Caco-2 (cell line): Measurements from ENCODE around the gene PPP1R10. TPM values are rescaled to one million over a fixed set of nuclear protein-coding genes. Genes with fewer than 3 reads are reported as not detected.
A peak's percentile ranks its signal among the peaks of the same experiment; 100 is the strongest.

Experiments
- BruUV-seq: library from RNA; stranded (reverse); fragments of 400-500 nt; replicated peaks from 2 replicates; lab custom pipeline; 2021; lab: Mats Ljungman, UMichigan
- CTCF ChIA-PET: fragments of 300-600 bp; sonication (Branson Sonifier 250); formaldehyde crosslinking; loops from one replicate; lab custom pipeline; 2022; ENCODE audit warnings: antibody characterized with exemption; lab: Charles Lee
- POLR2A ChIA-PET: fragments of 300-600 bp; sonication (Branson Sonifier 250); formaldehyde crosslinking; loops from one replicate; lab custom pipeline; 2022; ENCODE audit warnings: antibody characterized with exemption; lab: Charles Lee
- DNase-seq, 2 experiments: peaks; one replicate each; pipeline versions ENCODE4 v3.0.0 to v3.0.0-alpha.2; 2020 to 2022
- H3K27me3 ChIP-seq: replicated peaks from 2 replicates; pipeline ENCODE4 v1.6.0; 2011; ENCODE audit warnings: low read length; ENCODE audit not compliant: control insufficient read depth, insufficient read depth
- H3K36me3 ChIP-seq: 2 replicates; pipeline ENCODE4 v1.5.1; 2011; ENCODE audit warnings: low read length; ENCODE audit not compliant: control insufficient read depth, insufficient read depth
- H3K4me1 ChIP-seq: fragments of 250-450 bp; sonication (Bioruptor Pico); 2 replicates; pipeline ENCODE4 v1.5.1; 2020; ENCODE audit warnings: mild to moderate bottlenecking
- H3K4me3 ChIP-seq: 2 replicates; pipeline ENCODE4 v1.5.1; 2011; ENCODE audit warnings: low read depth, mild to moderate bottlenecking, control low read depth, low read length
- H3K9me3 ChIP-seq: fragments of 250-450 bp; sonication (Bioruptor Pico); 2 replicates; pipeline ENCODE4 v1.5.1; 2020; ENCODE audit warnings: mild to moderate bottlenecking, moderate library complexity
- H3K27ac Mint-ChIP-seq: one replicate; pipeline ENCODE4 v1.8.0; 2022; ENCODE audit warnings: mixed read lengths; ENCODE audit not compliant: unreplicated experiment
- H3K27me3 Mint-ChIP-seq: one replicate; pipeline ENCODE4 v1.8.0; 2022; ENCODE audit warnings: mixed read lengths; ENCODE audit not compliant: insufficient read depth, unreplicated experiment
- H3K36me3 Mint-ChIP-seq: one replicate; pipeline ENCODE4 v1.8.0; 2022; ENCODE audit warnings: mild to moderate bottlenecking, mixed read lengths; ENCODE audit not compliant: insufficient read depth, unreplicated experiment
- H3K4me1 Mint-ChIP-seq: one replicate; pipeline ENCODE4 v1.8.0; 2022; ENCODE audit warnings: low read depth, mixed read lengths; ENCODE audit not compliant: unreplicated experiment
- H3K4me3 Mint-ChIP-seq: one replicate; pipeline ENCODE4 v1.8.0; 2022; ENCODE audit warnings: mild to moderate bottlenecking, moderate library complexity, mixed read lengths; ENCODE audit not compliant: unreplicated experiment
- H3K9me3 Mint-ChIP-seq: one replicate; pipeline ENCODE4 v1.8.0; 2022; ENCODE audit warnings: mixed read lengths; ENCODE audit not compliant: unreplicated experiment
- CTCF ChIP-seq, 2 experiments: fragments of 200-600 bp in 1 of 2; IDR thresholded peaks; 1 replicate in 1 of 2; 2 replicates in 1 of 2; pipeline versions ENCODE4 v1.5.1 to v1.8.0; 2011 to 2022; ENCODE audit warnings: antibody characterized with exemption in 1 of 2, control low read depth in 1 of 2, inconsistent platforms in 1 of 2, low read depth in 1 of 2, low read length in 1 of 2, mild to moderate bottlenecking in 1 of 2, moderate library complexity in 1 of 2; ENCODE audit not compliant: insufficient read depth in 1 of 2, severe bottlenecking in 1 of 2, unreplicated experiment in 1 of 2
- intact Hi-C: fragments of 100-400 bp; cut with micrococcal nuclease; formaldehyde crosslinking; loops from one replicate; pipeline ENCODE4 v1.10.0; 2022; ENCODE audit not compliant: unreplicated experiment
- total RNA-seq: library from RNA; stranded (reverse); gene quantifications from 2 replicates; pipeline ENCODE4 v1.2.3, GENCODE V29; 2022

The PPP1R10 gene
- total RNA-seq, 1 experiment from 2014 or later, result 91.3 TPM

- Histone ChIP-seq H3K27me3 (no peaks in the 10 kb centered on the region), H3K9me3 (no peaks in the 10 kb centered on the region), H3K36me3 (peaks cover 7% of the 10 kb centered on the region), H3K4me1 (peaks cover 5% of the 10 kb centered on the region; the same call in 1 of the 2 replicates), H3K4me3 (peak overlapping the region; percentile 88)
- ChIA-PET POLR2A (no interaction called here), CTCF (interaction anchor here (1.3 to 2.4 kb wide), 2 partner anchors 11 to 74 kb away, joined by 3 to 20 read pairs; no protein-coding TSS in a partner anchor)
- Mint-ChIP-seq H3K4me1 (peaks cover 14% of the 10 kb centered on the region), H3K36me3 (peaks cover 54% of the 10 kb centered on the region), H3K4me3 (peak overlapping the region; percentile 95), H3K27me3 (no peaks in the 10 kb centered on the region), H3K27ac (peak overlapping the region; percentile 100), H3K9me3 (no peaks in the 10 kb centered on the region)
- intact Hi-C loops, result loop anchor here (1.0 to 5.0 kb wide), 3 partner anchors 16 to 61 kb away; partner anchors contain the start of genes ABCF1, MRPS18B and PPP1R10
- BruUV-seq, result no TSS peak
- DNase-seq, result no peak
- TF ChIP-seq CTCF (IDR thresholded peaks at IDR 0.05; ENCODE audit: insufficient read depth in 1 of 2, low read depth in 1 of 2, low read length in 1 of 2, severe bottlenecking in 1 of 2, unreplicated experiment in 1 of 2), result no peak
These were observed 61.3 kb downstream of the PPP1R10 start for GRCh38 chr6:30555816-30556065.

GRCh38 chr6:30554962-30555815 lies 61.9 kb downstream of the PPP1R10 start:
- no peaks in the 10 kb centered on the region for H3K27me3 Mint-ChIP-seq

More at GRCh38 chr6:30554962-30555815, 61.9 kb downstream of the PPP1R10 start:
- BruUV-seq, result no TSS peak
- H3K9me3 ChIP-seq, result no peaks in the 10 kb centered on the region
- Mint-ChIP-seq H3K4me1 (peaks cover 14% of the 10 kb centered on the region), H3K27ac (peak overlapping the region; percentile 100), H3K36me3 (peaks cover 56% of the 10 kb centered on the region), H3K4me3 (peak overlapping the region; percentile 95), H3K9me3 (no peaks in the 10 kb centered on the region)
- TF ChIP-seq CTCF (IDR thresholded peaks at IDR 0.05; ENCODE audit: insufficient read depth in 1 of 2, low read depth in 1 of 2, low read length in 1 of 2, severe bottlenecking in 1 of 2, unreplicated experiment in 1 of 2), result peak in 1 of 2 experiments; percentile 12
- peaks cover 7% of the 10 kb centered on the region for H3K36me3 ChIP-seq
- no peaks in the 10 kb centered on the region for H3K27me3 ChIP-seq
- intact Hi-C loops, result loop anchor here (5.0 kb wide), 1 partner anchor 42 kb away; no protein-coding TSS in a partner anchor
- peak overlapping the region; percentile 88 for H3K4me3 ChIP-seq
- peaks cover 5% of the 10 kb centered on the region; the same call in 1 of the 2 replicates for H3K4me1 ChIP-seq
- POLR2A ChIA-PET, result interaction anchor here (0.6 kb wide), 1 partner anchor 89 kb away, joined by 3 read pairs; no protein-coding TSS in a partner anchor
- CTCF ChIA-PET, result interaction anchor here (1.3 to 2.4 kb wide), 4 partner anchors 10 to 73 kb away, joined by 3 to 20 read pairs (median 4); no protein-coding TSS in a partner anchor
- DNase-seq, result peak; percentile 39 to 50
